ENCODE measurements around the gene VPS26C. TPM values are rescaled to one million over a fixed set of nuclear protein-coding genes. Genes with fewer than 3 reads are reported as not detected.
A peak's percentile ranks its signal among the peaks of the same experiment; 100 is the strongest.

Gene VPS26C
- total and polyA plus RNA-seq, 10 of the 15 experiments (the other 5 are each of a cell fraction or from before 2014, with no cell fraction given), result 32.5 to 65.1 (median 48.0) TPM

DNA sequence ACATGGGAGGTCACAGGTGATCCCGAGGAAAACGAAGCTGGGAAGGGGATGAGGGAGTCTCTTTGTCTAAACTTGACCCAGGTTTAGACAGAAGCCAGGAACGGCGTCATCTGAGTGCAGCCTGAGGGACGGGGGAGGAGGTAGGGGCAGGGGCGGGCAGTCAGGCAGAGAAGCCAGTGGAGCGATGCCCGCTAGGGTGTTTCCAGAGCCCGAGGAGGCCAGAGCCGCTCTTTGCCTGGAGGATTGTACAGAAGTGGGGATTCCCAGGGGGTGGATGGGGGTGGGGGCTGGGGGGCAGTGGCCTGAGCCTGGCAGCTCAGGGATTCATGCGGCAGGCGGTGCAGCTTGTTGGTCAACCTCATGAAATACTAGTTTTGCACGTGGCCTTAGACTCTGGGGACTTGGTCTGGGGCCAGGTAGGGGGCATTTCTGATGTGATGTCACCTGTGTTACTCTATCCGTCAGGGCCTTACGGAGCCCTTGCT, 58.4 kb downstream of the VPS26C start:
- Histone ChIP-seq H3K79me2 (ENCODE audit: control insufficient read depth, insufficient read depth, low read length) (no peaks in the 10 kb centered on the region), H2AFZ (ENCODE audit: control insufficient read depth, low read depth, low read length) (peak overlapping the region; percentile 87), H3K9me3 (replicated peaks; ENCODE audit: control insufficient read depth, insufficient read depth, low read length) (no peaks in the 10 kb centered on the region; the same call in 2 of the 3 replicates), H3K36me3 (ENCODE audit: control insufficient read depth in 2 of 2, insufficient read depth in 2 of 2, low read length in 1 of 2) (no peaks in the 10 kb centered on the region), H3K4me3 (peak overlapping the region; percentile 43; the same call in 1 of the 2 replicates), H3K4me2 (ENCODE audit: control insufficient read depth, insufficient read depth) (peak overlapping the region; percentile 99), H3K27ac (ENCODE audit: control insufficient read depth, insufficient read depth) (peak overlapping the region; percentile 96), H3K9ac (ENCODE audit: control insufficient read depth, insufficient read depth, low read length) (peak overlapping the region; percentile 86), H3K4me1 (ENCODE audit: control insufficient read depth, insufficient read depth, low read length) (peaks cover 40% of the 10 kb centered on the region), H4K20me1 (ENCODE audit: control insufficient read depth, insufficient read depth) (no peaks in the 10 kb centered on the region), H3K27me3 (replicated peaks in 1 of 2; ENCODE audit: control insufficient read depth in 2 of 2, insufficient read depth in 2 of 2, low read length in 1 of 2) (no peaks in the 10 kb centered on the region)
- ChIA-PET SMC1A (ENCODE audit: uncharacterized antibody, unreplicated experiment) (interaction anchor here (0.7 to 3.7 kb wide), 12 partner anchors 11 to 349 kb away, joined by 3 to 15 read pairs (median 6); partner anchors contain the start of gene VPS26C), CTCF (interaction anchor here (1.1 to 2.2 kb wide), 7 partner anchors 9 to 231 kb away, joined by 3 to 9 read pairs (median 4); partner anchors contain the start of gene VPS26C), RAD21 (ENCODE audit: unreplicated experiment) (interaction anchor here (0.5 to 2.3 kb wide), 11 partner anchors 11 to 160 kb away, joined by 3 to 13 read pairs (median 4); no protein-coding TSS in a partner anchor), POLR2A (interaction anchor here (0.7 to 2.4 kb wide), 7 partner anchors 12 to 58 kb away, joined by 3 to 12 read pairs (median 3); partner anchors contain the start of gene VPS26C)
- 2% methylated on average over 11 of the region's 15 CpGs for WGBS (ENCODE audit: insufficient coverage, insufficient replicate concordance, low lambda C conversion rate, missing lambda C conversion rate)
- intact Hi-C loops (cut with micrococcal nuclease; ENCODE audit: unreplicated experiment), result loop anchor here (2.0 to 5.0 kb wide), 2 partner anchors 49 to 158 kb away; partner anchors contain the start of gene DYRK1A
- no TSS peak for BruUV-seq (replicated peaks)
- DNase-seq (ENCODE audit: low read depth, low spot score) (no peak), FAIRE-seq (peak; percentile 56), ATAC-seq (peak; percentile 82)
- in situ Hi-C loops (cut with MboI), result no loop called here
- TF ChIP-seq CHD2 (IDR thresholded peaks at IDR 0.05; ENCODE audit: borderline replicate concordance, low read depth, low read length) (no peak), EP300 (IDR thresholded peaks at IDR 0.05; ENCODE audit: borderline replicate concordance in 1 of 2, control insufficient read depth in 1 of 2, low read depth in 2 of 2, low read length in 2 of 2) (0 out of 4 replicates have a peak, but pooled peaks of 1 of the 2 experiments have one; percentile 11), RCOR1 (conservative IDR thresholded peaks at IDR 0.05; ENCODE audit: low read depth, low read length) (no peak), NR2C1 (IDR thresholded peaks at IDR 0.05) (no peak), RFX5 (IDR thresholded peaks at IDR 0.05; ENCODE audit: low read depth, low read length) (no peak), ATF7 (IDR thresholded peaks at IDR 0.05; ENCODE audit: low read depth) (peak; percentile 31; the same call in 1 of the 2 replicates), SP1 (IDR thresholded peaks at IDR 0.05; ENCODE audit: low read depth, low read length) (peak; percentile 16), KAT2A (conservative IDR thresholded peaks at IDR 0.05; ENCODE audit: control insufficient read depth, low read depth, low read length) (no peak), POLR2AphosphoS5 (IDR thresholded peaks at IDR 0.05; ENCODE audit: low read length) (no peak; the same call in 1 of the 2 replicates), TCF3 (IDR thresholded peaks at IDR 0.05; ENCODE audit: borderline replicate concordance, insufficient read depth, low read depth, low read length) (no peak), MEF2A (IDR thresholded peaks at IDR 0.05; ENCODE audit: insufficient read depth, low read depth, low read length) (no peak), EGR1 (IDR thresholded peaks at IDR 0.05; ENCODE audit: borderline replicate concordance in 1 of 2, low read depth in 2 of 2, low read length in 2 of 2) (0 out of 3 replicates have a peak, but pooled peaks of 1 of the 2 experiments have one; percentile 21), CHD1 (IDR thresholded peaks at IDR 0.05; ENCODE audit: low read depth, low read length) (no peak), HDGF (IDR thresholded peaks at IDR 0.05) (no peak), IKZF1 (conservative IDR thresholded peaks at IDR 0.05) (no peak), ZSCAN29 (IDR thresholded peaks at IDR 0.05) (no peak), RAD51 (IDR thresholded peaks at IDR 0.05) (no peak), CREB1 (IDR thresholded peaks at IDR 0.05; ENCODE audit: low read depth) (peak; percentile 66; the same call in 1 of the 2 replicates)
- TF ChIP-seq, protein P1, sequence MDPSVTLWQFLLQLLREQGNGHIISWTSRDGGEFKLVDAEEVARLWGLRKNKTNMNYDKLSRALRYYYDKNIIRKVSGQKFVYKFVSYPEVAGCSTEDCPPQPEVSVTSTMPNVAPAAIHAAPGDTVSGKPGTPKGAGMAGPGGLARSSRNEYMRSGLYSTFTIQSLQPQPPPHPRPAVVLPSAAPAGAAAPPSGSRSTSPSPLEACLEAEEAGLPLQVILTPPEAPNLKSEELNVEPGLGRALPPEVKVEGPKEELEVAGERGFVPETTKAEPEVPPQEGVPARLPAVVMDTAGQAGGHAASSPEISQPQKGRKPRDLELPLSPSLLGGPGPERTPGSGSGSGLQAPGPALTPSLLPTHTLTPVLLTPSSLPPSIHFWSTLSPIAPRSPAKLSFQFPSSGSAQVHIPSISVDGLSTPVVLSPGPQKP (IDR thresholded peaks at IDR 0.05; ENCODE audit: low read depth, low read length), result no peak
- TF ChIP-seq, protein P2, sequence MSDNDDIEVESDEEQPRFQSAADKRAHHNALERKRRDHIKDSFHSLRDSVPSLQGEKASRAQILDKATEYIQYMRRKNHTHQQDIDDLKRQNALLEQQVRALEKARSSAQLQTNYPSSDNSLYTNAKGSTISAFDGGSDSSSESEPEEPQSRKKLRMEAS (IDR thresholded peaks at IDR 0.05; ENCODE audit: low read depth, low read length), result no peak
- TF ChIP-seq, protein P3, sequence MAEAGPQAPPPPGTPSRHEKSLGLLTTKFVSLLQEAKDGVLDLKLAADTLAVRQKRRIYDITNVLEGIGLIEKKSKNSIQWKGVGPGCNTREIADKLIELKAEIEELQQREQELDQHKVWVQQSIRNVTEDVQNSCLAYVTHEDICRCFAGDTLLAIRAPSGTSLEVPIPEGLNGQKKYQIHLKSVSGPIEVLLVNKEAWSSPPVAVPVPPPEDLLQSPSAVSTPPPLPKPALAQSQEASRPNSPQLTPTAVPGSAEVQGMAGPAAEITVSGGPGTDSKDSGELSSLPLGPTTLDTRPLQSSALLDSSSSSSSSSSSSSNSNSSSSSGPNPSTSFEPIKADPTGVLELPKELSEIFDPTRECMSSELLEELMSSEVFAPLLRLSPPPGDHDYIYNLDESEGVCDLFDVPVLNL (IDR thresholded peaks at IDR 0.05; ENCODE audit: low read depth, low read length), result no peak
